Nasal cavity respiratory epithelium epithelial cell of viscerocranial mucosa (primary cell): ENCODE data around the gene R3HDM2. TPM values are rescaled to one million over a fixed set of nuclear protein-coding genes. Genes with fewer than 3 reads are reported as not detected.

Experiments
- total RNA-seq: library from RNA; depleted of rRNA; stranded (reverse); fragments of >200 nt; gene quantifications from 2 replicates; pipeline ENCODE4 v1.2.3, GENCODE V29; 2014

R3HDM2 gene
- total RNA-seq: 10.9 and 28.5 TPM in 2 replicates

DNA sequence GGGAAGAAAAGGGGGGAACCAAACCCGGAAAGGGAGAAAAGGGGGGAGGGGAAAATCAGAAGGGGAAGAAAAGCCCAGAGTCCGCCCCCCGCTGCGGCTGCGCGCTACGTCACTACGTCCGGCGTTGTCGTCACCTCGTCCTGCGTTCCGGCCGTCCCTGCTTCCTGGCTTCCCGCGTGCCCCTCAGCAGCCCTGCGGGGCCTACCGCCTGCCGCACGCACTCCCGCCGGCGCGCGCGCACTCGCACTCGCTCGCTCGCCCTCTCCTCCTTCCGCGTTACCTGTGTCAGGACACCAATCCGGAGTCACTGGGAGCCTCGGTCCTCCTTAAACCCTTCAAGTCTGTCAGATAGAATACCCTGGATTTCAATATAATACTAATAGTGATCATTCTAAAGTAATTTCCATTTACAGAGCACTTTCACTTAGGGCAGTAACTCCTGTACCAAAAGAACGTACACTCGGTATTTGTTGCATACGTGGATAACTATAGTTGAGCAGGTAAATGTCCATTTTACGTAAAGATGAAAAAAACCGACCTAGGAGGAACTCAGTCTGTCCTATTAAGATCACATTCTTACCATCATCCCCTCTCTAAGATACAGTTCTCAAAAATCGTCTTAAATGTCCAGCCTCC is at the start of gene R3HDM2:
TSS of gene R3HDM2 (minus strand) at position 113 of the 636 bp plus-strand sequence. CDS start 120,615 bp downstream, outside the sequence.

DNA sequence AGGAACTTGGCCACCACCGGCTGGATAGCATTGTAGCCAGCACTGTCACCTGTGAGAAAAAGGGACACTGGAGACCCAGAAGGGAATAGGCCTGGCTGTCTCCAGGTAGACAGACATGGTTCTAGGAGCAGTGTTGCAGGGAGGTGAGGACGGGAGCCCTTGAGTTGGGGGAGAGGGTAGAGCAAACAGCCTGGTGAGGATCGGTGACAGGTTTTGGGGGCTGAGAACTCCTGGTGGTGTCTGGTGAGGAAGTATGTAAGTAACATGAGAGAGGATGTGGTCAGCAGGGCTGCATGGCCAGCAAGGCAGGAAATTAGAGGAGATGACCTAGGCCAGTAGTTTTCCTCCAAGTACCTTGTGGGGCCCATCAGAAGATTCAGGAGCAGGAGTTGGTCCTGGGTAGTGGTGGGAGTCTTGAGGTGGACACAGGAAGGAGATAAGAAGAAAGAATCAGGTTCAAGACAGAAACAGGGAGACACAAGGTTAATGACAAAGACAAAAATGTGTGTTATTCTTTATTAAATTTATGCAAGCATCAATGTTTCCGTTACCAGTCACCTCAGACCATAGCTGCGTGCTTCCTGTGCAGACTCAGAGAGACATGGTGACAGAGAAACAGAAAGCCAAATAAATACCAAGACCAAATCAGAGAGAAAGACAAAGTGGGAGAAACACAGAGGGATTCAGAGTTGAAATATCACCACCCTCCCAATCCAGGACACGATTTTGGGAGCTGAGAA is 48.7 kb upstream of the R3HDM2 start, which contains the start of gene ARHGAP9:
TSS of gene ARHGAP9 (minus strand) at position 491 of the 740 bp plus-strand sequence. CDS start at position 31, 460 bp downstream.

GRCh38 chr12:57459750-57460467 is 29.1 kb upstream of the R3HDM2 start, which contains the start of gene GLI1:
GLI1 (plus strand) TSS chr12:57459785; CDS start chr12:57463692, 3,907 bp downstream.

DNA sequence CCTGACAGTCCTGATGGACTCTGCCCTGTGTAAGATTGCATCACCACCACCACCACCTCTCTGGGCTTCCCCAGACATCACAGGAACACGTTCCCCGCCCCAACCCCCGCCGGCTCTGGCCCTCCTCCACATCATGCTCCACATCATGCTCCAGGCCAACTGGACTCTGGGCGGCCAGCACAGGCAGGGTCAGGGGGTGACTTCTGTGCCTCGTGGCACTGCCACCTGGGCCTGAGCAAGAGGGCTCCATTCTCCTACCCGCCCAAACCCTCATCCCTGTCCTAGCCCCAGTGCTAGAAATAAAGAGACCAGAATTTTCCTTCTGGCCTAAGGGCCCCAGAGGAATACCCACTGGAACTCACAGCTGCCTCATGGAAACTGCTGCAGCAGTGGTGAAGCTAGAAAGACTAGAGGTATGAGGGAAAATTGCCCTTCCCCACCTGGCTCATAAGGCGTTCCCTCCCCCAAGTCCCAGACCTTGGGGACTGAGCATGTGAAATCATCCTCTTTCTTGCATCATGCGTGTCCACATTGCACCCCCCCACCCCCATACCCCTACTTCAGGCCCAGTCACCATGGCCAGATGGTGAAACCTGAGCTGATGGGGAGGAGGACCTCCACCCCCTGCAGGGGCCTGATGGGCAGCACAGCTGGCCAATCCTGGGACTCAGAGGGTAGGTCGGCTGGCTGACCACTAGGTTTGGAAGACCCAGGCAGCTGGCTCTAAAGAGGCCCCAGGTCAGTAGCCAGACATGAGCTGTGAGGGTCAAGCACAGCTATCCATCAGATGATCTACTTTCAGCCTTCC is 23.9 kb upstream of the R3HDM2 start, which contains the start of gene INHBE:
TSS of gene INHBE (plus strand) at position 742 of the 808 bp plus-strand sequence. CDS start 230 bp downstream, outside the sequence.

GRCh38 chr12:57434517-57435223 is 3.8 kb upstream of the R3HDM2 start, which contains the start of gene INHBC:
INHBC (plus strand) TSS chr12:57434784; CDS start chr12:57434887, 103 bp downstream.

GRCh38 chr12:57250956-57251355 is 179.9 kb downstream of the R3HDM2 start, which contains the start of gene STAC3:
STAC3 (minus strand) TSS chr12:57251187; CDS start chr12:57249636, 1,551 bp downstream.

DNA sequence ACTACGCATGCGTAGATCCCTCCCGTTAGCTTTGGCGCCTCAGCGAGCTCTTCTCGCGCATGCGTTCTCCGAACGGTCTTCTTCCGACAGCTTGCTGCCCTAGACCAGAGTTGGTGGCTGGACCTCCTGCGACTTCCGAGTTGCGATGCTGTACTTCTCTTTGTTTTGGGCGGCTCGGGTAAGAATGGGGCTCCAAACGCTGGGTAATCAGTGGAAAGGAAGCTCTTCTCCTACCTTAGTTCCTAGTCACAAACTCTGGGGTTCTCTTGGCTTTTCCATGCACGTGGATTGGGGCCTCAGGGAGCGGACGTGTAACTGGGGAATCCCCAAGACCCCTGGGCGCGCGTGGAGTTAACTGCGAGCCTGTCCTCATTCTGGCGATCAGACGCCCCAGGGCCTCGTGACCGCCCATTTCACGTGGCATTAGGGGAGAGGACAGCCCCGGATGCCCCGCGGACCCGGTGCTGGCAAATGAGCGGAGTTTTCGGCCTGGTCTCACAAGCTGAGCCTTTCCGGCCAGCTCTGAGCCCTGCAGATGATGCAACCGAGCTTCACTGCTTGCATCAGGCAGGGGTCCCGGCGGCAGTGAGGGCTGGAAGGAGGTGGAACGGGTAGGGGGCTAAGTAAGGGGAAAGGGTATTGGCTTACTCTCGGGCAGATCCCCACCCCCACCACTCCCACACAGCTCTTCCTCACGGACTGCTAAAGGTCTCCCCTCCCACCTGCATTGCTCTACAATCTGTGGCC is 201.0 kb downstream of the R3HDM2 start, which contains the start of gene SHMT2:
TSS of gene SHMT2 (plus strand) at position 78 of the 747 bp plus-strand sequence. CDS start at position 146, 68 bp downstream.

DNA sequence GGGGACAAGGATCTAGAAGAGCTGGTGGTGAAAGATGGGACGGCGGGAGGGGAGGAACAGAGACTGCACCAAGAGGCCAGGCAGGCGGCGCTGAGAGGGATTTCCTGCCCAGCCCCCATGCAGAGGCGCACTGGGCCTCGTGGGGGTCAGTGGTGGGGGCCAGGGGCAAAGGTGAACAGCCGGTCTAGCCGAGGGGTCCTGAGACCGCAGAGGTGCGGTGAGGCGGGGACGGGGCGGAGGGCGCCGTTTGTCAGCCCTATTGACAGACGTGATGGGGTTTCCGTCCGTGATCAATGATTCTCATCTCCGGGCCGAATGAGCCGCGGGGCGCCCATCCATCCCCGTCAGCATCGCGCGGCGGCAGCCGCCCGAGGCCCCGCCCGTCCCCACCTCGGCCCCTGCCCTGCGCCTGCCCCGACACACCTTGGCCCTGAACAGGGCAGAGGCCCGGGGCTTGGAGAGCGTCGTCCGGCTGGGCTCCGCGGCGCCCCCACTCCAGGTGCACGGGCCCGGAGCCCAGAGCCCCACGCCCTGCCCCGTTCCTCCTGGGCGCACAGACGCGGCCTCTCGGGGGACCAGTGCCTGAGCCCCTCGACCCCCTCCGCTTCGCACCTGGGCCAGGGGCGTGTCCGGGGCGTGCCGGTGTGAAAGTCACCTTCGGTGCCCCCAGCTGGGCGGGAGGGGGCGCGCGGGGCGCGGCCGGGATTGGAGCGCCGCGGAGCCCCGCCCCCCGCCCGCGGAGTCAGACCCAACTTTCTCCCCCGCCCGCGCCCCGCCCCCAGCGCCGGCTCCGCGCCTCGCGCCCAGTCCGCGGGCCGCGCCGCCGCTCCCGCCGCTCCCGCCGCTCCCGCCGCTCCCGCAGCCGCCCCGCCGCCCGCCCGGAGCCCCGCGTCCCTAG is 214.6 kb downstream of the R3HDM2 start, which contains the start of gene NXPH4:
TSS of gene NXPH4 (plus strand) at position 781 of the 898 bp plus-strand sequence. CDS start 176 bp downstream, outside the sequence.

Other genes starting within 250 kb of the R3HDM2 start
- gene NXPH4, start 214.2 kb downstream of the R3HDM2 start, total RNA-seq: 1.0 and 14.2 TPM in 2 replicates
- gene SHMT2, start 201.3 kb downstream of the R3HDM2 start, total RNA-seq: 379 and 408 TPM in 2 replicates
- gene STAC3, start 179.9 kb downstream of the R3HDM2 start, total RNA-seq: 0.34 and 0.36 TPM in 2 replicates
- gene INHBC, start 3.7 kb upstream of the R3HDM2 start, total RNA-seq: not detected in 2 replicates
- gene INHBE, start 24.3 kb upstream of the R3HDM2 start, total RNA-seq: 0.34 and 1.5 TPM in 2 replicates
- under 0.01 and 0.14 TPM in 2 replicates for gene GLI1, start 28.7 kb upstream of the R3HDM2 start, total RNA-seq
- gene ARHGAP9, start 48.8 kb upstream of the R3HDM2 start, total RNA-seq: not detected in 2 replicates
- gene MARS1, start 57.0 kb upstream of the R3HDM2 start, total RNA-seq: 351 and 458 TPM in 2 replicates
- 128 and 270 TPM in 2 replicates for gene DDIT3, start 89.5 kb upstream of the R3HDM2 start, total RNA-seq
- gene MBD6, start 91.8 kb upstream of the R3HDM2 start, total RNA-seq: 3.4 and 19.0 TPM in 2 replicates
- 68.7 and 104 TPM in 2 replicates for gene DCTN2, start 116.1 kb upstream of the R3HDM2 start, total RNA-seq
- under 0.01 and 0.21 TPM in 2 replicates for gene KIF5A, start 119.0 kb upstream of the R3HDM2 start, total RNA-seq
- 47.8 and 62.5 TPM in 2 replicates for gene PIP4K2C, start 160.1 kb upstream of the R3HDM2 start, total RNA-seq
- gene DTX3, start 173.8 kb upstream of the R3HDM2 start, total RNA-seq: 3.1 and 7.0 TPM in 2 replicates
- gene ARHGEF25, start 180.4 kb upstream of the R3HDM2 start, total RNA-seq: under 0.01 and 0.43 TPM in 2 replicates
- 0.07 TPM in 1 of 2 replicates, not detected in the other for gene B4GALNT1, start 202.2 kb upstream of the R3HDM2 start, total RNA-seq